ENCODE data around the gene TBC1D8.
A peak's percentile ranks its signal among the peaks of the same experiment; 100 is the strongest.

DNA sequence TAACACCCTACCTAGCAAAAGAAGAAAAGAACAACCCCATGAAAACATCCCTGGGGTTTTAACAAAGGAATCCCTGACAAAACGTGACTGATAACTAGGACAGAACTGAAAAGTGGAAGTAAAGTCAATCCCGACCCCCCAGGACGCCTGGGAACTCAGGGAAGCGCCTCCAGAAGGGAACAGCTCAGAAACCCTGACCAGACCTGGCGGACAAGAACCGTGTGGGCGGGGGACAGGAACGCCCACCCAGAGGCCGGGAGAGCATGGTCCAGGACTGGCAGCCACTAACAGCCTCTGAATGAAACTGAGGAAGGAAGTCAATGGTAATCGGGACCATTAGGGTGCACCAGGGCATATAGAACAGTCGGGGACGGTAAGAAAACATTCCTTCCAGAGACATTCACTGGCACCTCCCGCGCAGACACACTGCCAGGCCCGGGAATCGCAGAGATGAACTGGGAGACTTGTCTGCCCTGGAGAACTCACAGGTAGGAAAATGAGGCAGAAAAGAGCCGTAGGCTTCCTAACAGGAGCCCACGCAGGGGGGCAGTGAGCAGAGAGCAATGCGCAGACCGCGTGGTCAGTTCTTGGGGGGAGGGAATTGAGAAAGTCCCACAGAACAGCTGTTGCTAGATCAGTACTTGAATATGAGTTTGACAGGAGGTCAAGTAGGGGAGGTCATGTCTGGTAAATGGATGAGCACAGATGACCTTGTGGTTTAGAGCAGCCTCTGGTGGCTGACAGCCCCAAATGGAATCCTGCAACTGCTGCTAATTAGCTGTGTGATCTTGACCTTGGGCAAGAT, 1.3 kb upstream of the TBC1D8 start:
- TF ChIP-seq, protein P1, sequence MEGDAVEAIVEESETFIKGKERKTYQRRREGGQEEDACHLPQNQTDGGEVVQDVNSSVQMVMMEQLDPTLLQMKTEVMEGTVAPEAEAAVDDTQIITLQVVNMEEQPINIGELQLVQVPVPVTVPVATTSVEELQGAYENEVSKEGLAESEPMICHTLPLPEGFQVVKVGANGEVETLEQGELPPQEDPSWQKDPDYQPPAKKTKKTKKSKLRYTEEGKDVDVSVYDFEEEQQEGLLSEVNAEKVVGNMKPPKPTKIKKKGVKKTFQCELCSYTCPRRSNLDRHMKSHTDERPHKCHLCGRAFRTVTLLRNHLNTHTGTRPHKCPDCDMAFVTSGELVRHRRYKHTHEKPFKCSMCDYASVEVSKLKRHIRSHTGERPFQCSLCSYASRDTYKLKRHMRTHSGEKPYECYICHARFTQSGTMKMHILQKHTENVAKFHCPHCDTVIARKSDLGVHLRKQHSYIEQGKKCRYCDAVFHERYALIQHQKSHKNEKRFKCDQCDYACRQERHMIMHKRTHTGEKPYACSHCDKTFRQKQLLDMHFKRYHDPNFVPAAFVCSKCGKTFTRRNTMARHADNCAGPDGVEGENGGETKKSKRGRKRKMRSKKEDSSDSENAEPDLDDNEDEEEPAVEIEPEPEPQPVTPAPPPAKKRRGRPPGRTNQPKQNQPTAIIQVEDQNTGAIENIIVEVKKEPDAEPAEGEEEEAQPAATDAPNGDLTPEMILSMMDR (IDR thresholded peaks at IDR 0.05) = peak; percentile 52 to 74 (median 63)
- no peak for TF ChIP-seq POLR2A (IDR thresholded peaks at IDR 0.05)

Measured in testis (tissue), 2 donors.